OCI-LY1 (cell line): Measurements from ENCODE around the gene ZNF385D.

Experiments used
- H2AFZ ChIP-seq: fragments of 200-600 bp; sonication (generic), shearing (Covaris generic); 2 replicates; pipeline ENCODE4 v1.6.0; 2014; ENCODE audit warnings: antibody characterized with exemption, mild to moderate bottlenecking, low read length
- H3F3A ChIP-seq: fragments of 200-600 bp; sonication (generic), shearing (Covaris generic); 2 replicates; pipeline ENCODE4 v1.6.0; 2014; ENCODE audit warnings: mild to moderate bottlenecking, antibody characterized with exemption, low read length, moderate library complexity; ENCODE audit not compliant: insufficient read depth
- H3K27ac ChIP-seq: fragments of 200-600 bp; sonication (generic); 2 replicates; pipeline ENCODE4 v1.5.1; 2014; ENCODE audit warnings: low read length, mixed run types, mild to moderate bottlenecking, low read depth; ENCODE audit not compliant: poor library complexity, severe bottlenecking
- H3K27me3 ChIP-seq: fragments of 200-600 bp; sonication (generic); 2 replicates; pipeline ENCODE4 v1.6.0; 2014; ENCODE audit warnings: antibody characterized with exemption, mild to moderate bottlenecking, low read length, moderate library complexity; ENCODE audit not compliant: insufficient read depth
- H3K36me3 ChIP-seq: fragments of 200-600 bp; sonication (generic); 2 replicates; pipeline ENCODE4 v1.6.1; 2014; ENCODE audit warnings: mild to moderate bottlenecking, antibody characterized with exemption, low read length, moderate library complexity, mixed read lengths; ENCODE audit not compliant: insufficient read depth
- H3K4me1 ChIP-seq: fragments of 200-600 bp; sonication (generic); 2 replicates; pipeline ENCODE4 v1.5.1; 2014; ENCODE audit warnings: mild to moderate bottlenecking, low read length, moderate library complexity; ENCODE audit not compliant: insufficient read depth, severe bottlenecking
- H3K4me2 ChIP-seq: fragments of 200-600 bp; sonication (generic), shearing (Covaris generic); 2 replicates; pipeline ENCODE4 v1.6.1; 2014; ENCODE audit warnings: low read length
- H3K4me3 ChIP-seq: fragments of 200-600 bp; sonication (generic); 2 replicates; pipeline ENCODE4 v1.5.1; 2014; ENCODE audit warnings: low read length, low read depth, mild to moderate bottlenecking, mixed read lengths; ENCODE audit not compliant: poor library complexity, severe bottlenecking
- H3K79me2 ChIP-seq: fragments of 200-600 bp; shearing (Covaris generic); 2 replicates; pipeline ENCODE4 v1.6.1; 2016; ENCODE audit warnings: mixed run types, low read length, mixed read lengths; ENCODE audit not compliant: insufficient read depth
- H3K9ac ChIP-seq: fragments of 200-600 bp; sonication (generic), shearing (Covaris generic); 2 replicates; pipeline ENCODE4 v1.6.1; 2014; ENCODE audit warnings: mild to moderate bottlenecking, low read length, mixed read lengths
- H3K9me2 ChIP-seq: fragments of 200-600 bp; sonication (generic), shearing (Covaris generic); 2 replicates; pipeline ENCODE4 v1.6.1; 2014; ENCODE audit warnings: low read depth, mild to moderate bottlenecking, low read length, mixed read lengths
- H3K9me3 ChIP-seq: fragments of 200-600 bp; shearing (Covaris generic); 2 replicates; pipeline ENCODE4 v1.6.1; 2014; ENCODE audit warnings: low read length, mixed read lengths
- H4K20me1 ChIP-seq: fragments of 200-600 bp; sonication (generic), shearing (Covaris generic); 2 replicates; pipeline ENCODE4 v1.6.0; 2016; ENCODE audit warnings: mild to moderate bottlenecking, low read length; ENCODE audit not compliant: insufficient read depth
- CTCF ChIP-seq: fragments of 200-600 bp; sonication (generic), shearing (Covaris generic); IDR thresholded peaks from 2 replicates; pipeline ENCODE4 v1.5.1; 2017; ENCODE audit warnings: mild to moderate bottlenecking, antibody characterized with exemption, low read length, moderate library complexity, mixed read lengths
- EZH2 ChIP-seq: fragments of 200-600 bp; sonication (generic), shearing (Covaris generic); IDR thresholded peaks from 2 replicates; pipeline ENCODE4 v1.8.0; 2017; ENCODE audit warnings: borderline replicate concordance, mixed run types, mild to moderate bottlenecking, antibody characterized with exemption, low read length, moderate library complexity, mixed read lengths

ZNF385D gene

GRCh38 chr3:21585216-21585740 is 165.7 kb downstream of the ZNF385D start:
- H3K4me2 ChIP-seq: no peak overlapping the region
- H3K27ac ChIP-seq: no peak overlapping the region
- H3K4me3 ChIP-seq: no peak overlapping the region
- no peaks in the 10 kb centered on the region for H3K4me1 ChIP-seq
- H3K79me2 ChIP-seq: no peaks in the 10 kb centered on the region
- TF ChIP-seq EZH2 (no peak), CTCF (no peak)
- no peaks in the 10 kb centered on the region for H3K27me3 ChIP-seq
- H2AFZ ChIP-seq: no peak overlapping the region
- H3K36me3 ChIP-seq: no peaks in the 10 kb centered on the region
- no peaks in the 10 kb centered on the region for H3K9me2 ChIP-seq
- H3K9me3 ChIP-seq: no peaks in the 10 kb centered on the region
- H3K9ac ChIP-seq: no peak overlapping the region
- H4K20me1 ChIP-seq: no peaks in the 10 kb centered on the region
- H3F3A ChIP-seq: no peaks in the 10 kb centered on the region

- H3K27me3 ChIP-seq: no peaks in the 10 kb centered on the region
- no peaks in the 10 kb centered on the region for H3K9me3 ChIP-seq
- H3K9me2 ChIP-seq: no peaks in the 10 kb centered on the region
- H4K20me1 ChIP-seq: no peaks in the 10 kb centered on the region
- no peak overlapping the region for H2AFZ ChIP-seq
- no peak for TF ChIP-seq EZH2
- TF ChIP-seq CTCF: no peak
- H3K79me2 ChIP-seq: no peaks in the 10 kb centered on the region
- no peak overlapping the region for H3K4me2 ChIP-seq
- no peaks in the 10 kb centered on the region for H3K4me1 ChIP-seq
- H3K36me3 ChIP-seq: no peaks in the 10 kb centered on the region
- H3K9ac ChIP-seq: no peak overlapping the region
- H3K27ac ChIP-seq: no peak overlapping the region
- no peak overlapping the region for H3K4me3 ChIP-seq
- no peaks in the 10 kb centered on the region for H3F3A ChIP-seq
Measured at GRCh38 chr3:21573291-21573690, 177.7 kb downstream of the ZNF385D start.

- Histone ChIP-seq H3K4me2 (no peak overlapping the region), H3K4me3 (no peak overlapping the region), H3K9me3 (no peaks in the 10 kb centered on the region), H3K9me2 (no peaks in the 10 kb centered on the region), H3K36me3 (no peaks in the 10 kb centered on the region), H3K4me1 (no peaks in the 10 kb centered on the region), H3K27me3 (no peaks in the 10 kb centered on the region), H3K9ac (no peak overlapping the region), H3K27ac (no peak overlapping the region), H4K20me1 (no peaks in the 10 kb centered on the region), H2AFZ (no peak overlapping the region), H3F3A (no peaks in the 10 kb centered on the region), H3K79me2 (no peaks in the 10 kb centered on the region)
- TF ChIP-seq EZH2 (no peak), CTCF (no peak)
Measured at GRCh38 chr3:21564531-21564930, 186.5 kb downstream of the ZNF385D start.
